Hippocampal formation (tissue), 2 donors: ENCODE data around the gene EVA1A.

Experiments used
- DNase-seq, 2 donors: peaks; one replicate each; lab custom pipeline; 2025; lab: John Stamatoyannopoulos, UW

EVA1A gene

GRCh38 chr2:75563591-75563990, 2.9 kb upstream of the EVA1A start:
- no peak for DNase-seq

- DNase-seq = no peak
Measured at GRCh38 chr2:75562513-75562864, 1.8 kb upstream of the EVA1A start.

GRCh38 chr2:75561566-75562512, 1.1 kb upstream of the EVA1A start:
- no peak for DNase-seq

DNA sequence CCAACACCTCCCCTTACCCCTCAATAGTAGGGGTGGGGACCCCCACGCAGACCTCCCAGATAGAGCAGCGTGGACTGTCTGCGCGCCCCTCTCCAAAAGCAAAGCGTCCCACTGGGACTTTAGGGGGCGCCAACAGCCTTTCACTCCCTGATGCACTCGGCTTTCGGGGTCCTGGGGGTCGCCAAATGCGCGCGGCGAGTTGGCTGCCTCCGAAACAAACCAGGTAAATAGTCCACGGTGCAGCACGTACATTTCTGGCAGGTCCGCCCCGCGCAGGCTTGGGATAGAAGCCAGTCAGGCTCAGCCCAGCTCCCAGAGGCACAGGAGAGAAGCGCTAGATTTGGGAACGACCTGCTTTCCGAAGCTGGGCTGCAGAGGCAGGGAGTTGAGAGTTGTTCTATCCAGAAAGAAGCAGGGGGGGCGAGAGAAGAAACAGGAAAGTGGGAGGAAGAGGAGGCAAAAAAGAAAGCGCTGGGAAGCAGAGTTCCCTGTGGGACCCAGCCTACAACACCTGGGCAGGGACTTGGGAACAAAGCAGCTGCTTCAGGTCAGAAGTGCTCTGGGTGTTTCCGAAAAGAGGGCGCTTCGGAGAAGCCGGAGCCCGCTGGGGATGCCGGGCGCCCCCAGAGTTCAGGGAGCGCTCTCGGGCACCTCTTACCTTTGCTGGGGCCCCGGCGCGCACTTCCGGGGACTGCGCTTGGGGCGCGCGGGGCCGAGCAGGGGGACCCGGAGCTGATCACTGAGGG, 544 bp downstream of the EVA1A start:
- DNase-seq = no peak

- no peak for DNase-seq
Measured at GRCh38 chr2:75559680-75560021, 1.1 kb downstream of the EVA1A start.

DNA sequence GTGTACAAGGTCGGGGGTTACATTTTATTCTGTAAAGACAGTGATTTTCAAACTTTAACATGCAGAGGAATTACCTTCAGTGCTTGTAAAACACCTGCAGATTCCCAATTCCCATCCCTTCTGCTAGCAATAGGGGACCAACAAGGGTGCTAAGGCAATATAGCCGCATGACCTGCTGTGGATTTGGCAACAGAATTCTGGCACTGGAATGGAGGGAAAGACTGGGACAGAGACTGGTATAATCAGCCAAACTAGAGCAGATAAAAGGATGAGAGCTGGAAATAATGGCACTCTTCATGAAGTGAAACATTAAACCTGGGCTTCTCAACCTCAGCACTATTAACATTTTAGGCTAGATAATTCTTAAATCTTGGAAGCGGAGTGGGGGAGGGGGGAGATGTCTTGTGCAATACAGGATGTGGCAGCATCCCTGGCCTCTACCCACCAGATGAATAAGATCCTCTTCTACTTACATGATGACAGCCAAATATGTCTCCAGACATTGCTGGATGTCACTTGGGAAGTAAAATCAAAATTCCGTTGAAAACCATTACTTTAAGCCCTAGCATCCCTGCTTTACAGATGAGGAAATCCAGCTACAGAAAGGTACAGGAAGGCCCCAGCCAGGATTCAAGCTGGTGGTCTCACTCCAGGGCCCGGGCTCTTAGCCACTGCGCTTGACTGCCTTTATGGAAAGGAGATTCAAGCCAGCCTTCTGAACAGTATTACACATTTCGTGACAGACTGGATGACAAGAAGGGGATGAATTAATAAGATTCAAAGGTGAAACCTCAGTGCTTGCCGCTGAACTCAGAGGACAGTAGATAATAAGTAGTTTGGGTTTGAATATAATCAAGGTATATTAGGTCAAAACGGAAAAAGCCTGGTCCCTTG, 1.7 kb downstream of the EVA1A start:
- no peak for DNase-seq

DNA sequence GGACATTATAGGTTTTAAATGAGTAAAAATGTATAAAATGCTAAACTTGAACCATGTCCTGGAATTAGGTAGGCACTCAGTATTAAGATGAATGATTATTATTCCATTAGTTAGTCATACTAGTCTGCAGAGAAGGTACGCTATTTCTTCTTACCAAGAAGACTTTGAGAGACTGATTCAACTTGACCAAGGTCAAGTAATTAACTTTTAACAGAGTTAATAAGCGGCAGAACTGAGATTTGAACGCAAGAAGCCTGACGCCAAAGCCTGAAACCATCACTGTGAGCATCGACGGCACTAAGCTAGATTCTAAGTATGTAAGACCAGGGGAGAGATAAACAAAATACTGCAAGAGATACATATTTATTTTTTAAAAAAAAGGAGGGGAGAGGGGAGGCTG, 2.6 kb downstream of the EVA1A start:
- DNase-seq = no peak

DNA sequence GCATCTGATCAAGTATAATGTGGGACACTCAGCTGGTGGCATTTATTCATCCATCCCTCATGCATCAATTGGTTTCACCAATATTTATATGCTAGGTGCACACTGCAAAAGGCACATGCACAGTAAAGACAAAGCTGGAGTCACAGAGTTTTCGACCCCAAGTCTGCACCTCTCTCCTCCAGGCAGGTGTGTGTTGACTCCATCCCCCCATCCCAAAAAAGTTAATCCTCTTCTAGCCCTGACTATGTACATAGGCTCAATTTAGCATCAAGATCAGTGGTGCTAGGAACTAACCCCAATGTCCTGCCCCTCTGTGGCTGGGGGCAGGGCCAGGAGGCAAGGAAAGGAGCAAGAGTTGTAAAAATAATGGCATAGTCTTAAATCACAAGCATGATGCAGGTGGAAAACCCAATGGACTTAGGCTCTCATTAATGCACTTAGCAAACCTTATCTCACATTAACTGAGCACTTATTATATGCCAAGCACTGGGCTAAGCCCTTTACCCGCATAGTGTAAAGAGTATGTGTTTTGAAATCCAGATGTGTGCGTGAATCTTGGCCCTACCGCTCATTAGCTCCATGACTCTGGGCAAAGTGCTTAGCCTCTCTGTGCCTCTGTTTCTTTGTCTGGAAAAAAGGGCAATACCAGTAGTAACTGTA, 3.1 kb downstream of the EVA1A start:
- no peak for DNase-seq

DNA sequence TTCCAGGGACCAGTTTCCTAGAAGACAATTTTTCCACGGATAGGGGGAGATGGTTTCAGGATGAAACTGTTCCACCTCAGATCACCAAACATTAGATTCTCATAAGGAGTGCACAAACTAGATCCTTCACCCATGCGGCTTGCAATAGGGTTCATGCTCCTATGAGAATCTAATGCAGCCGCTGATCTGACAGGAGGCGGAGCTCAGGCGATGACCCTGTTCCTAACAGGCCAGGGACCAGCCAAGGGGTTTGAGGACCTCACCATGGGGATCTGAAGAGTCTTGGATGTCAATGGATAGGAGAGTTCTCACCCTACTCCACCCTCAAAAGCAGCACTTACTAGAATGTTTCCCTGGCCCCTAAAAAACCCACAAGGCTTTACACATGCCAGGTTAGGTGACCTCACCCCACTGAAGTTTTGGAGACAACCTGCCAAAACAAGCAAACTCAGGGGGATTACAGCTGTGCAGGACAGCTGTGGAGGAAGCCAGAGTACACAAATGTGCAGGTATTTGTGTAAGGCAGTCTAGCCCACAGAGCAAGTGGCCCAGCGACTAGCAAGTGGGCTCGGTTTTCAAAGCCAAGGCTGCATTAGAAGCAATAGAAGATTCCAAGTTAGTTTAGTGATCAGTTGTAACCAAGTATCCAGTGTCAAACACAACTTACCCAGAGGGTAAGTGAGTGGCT, 3.9 kb downstream of the EVA1A start:
- no peak for DNase-seq

- no peak for DNase-seq
Measured at GRCh38 chr2:75555701-75556100, 5.0 kb downstream of the EVA1A start.

GRCh38 chr2:75553935-75554531, 6.7 kb downstream of the EVA1A start:
- no peak for DNase-seq

- DNase-seq = no peak
Measured at GRCh38 chr2:75552222-75552621, 8.5 kb downstream of the EVA1A start.

- DNase-seq = no peak
Measured at GRCh38 chr2:75551434-75551833, 9.3 kb downstream of the EVA1A start.

- no peak for DNase-seq
Measured at GRCh38 chr2:75549401-75550253, 11.1 kb downstream of the EVA1A start.

GRCh38 chr2:75548036-75548573, 12.6 kb downstream of the EVA1A start:
- no peak for DNase-seq

DNA sequence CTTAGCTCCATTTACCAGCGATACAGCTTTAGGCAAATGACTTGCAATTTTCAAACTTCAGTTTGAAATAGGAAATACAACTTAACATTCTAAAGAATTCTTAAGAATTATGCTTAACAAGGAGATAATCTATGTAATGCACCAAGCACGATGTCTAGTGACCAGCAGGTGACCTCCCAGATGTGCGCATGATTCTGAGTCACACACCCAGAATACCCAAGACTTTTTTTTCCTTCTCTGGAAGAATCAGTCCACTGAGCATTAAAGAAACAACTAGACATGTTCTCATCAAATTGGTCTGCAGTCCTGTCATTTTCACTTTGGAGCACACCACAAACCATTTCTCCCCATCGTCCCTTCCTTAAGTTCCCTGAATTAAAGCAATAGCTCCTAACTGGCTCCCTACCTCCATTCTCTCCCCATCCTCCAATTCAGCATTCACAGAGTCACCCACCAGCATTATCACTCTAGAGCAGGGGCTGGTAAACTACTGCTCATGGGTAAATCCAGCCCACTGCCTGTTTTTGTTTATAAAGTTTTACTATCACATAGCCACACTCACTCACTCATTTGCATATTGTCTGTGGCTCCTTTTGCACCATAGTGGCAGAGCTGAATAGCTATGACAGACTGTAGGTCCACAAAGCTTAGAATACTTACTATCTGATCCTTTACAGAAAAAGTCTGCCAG, 13.2 kb downstream of the EVA1A start:
- no peak for DNase-seq

- DNase-seq = no peak
Measured at GRCh38 chr2:75545922-75546321, 14.8 kb downstream of the EVA1A start.

DNA sequence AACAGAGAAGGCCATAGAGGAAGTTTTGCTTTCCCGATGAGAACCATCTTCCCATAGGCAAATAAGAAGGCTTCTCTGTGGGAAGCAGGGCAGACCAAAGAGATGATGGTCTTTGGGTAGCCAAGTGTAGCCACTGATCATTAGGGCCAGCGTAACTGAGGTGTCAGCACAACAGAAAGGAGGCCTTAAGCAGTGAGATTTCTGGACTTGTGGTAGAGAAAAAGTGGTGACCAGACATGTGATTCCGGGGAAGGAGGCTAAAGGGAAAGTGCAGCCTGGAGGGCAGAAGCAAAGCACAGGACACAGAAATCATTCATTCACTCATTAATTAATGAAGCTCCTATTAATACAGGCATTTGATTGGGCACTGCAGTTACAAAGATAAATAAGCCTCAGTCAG, 15.4 kb downstream of the EVA1A start:
- DNase-seq = no peak

GRCh38 chr2:75543446-75543845, 17.3 kb downstream of the EVA1A start:
- DNase-seq = no peak
